Neural cell (in vitro differentiated cells): Measurements from ENCODE around the gene CCDC154. TPM values are rescaled to one million over a fixed set of nuclear protein-coding genes. Genes with fewer than 3 reads are reported as not detected.
A peak's percentile ranks its signal among the peaks of the same experiment; 100 is the strongest.

Experiments used
- H2AFZ ChIP-seq: fragments of 200-600, 300-800 bp; sonication (generic), shearing (Covaris generic); 2 replicates; pipeline ENCODE4 v1.6.0; 2014; ENCODE audit warnings: low read depth, mild to moderate bottlenecking, antibody characterized with exemption, low read length, moderate library complexity
- H3F3A ChIP-seq: fragments of 200-600 bp; shearing (Covaris generic); 2 replicates; pipeline ENCODE4 v1.6.1; 2016; ENCODE audit warnings: mild to moderate bottlenecking, moderate library complexity, mixed read lengths, antibody characterized with exemption, low read length; ENCODE audit not compliant: insufficient read depth, poor library complexity, severe bottlenecking
- H3K27ac ChIP-seq: fragments of 200-600, 300-800 bp; sonication (generic), shearing (Covaris generic); 2 replicates; pipeline ENCODE4 v1.5.1; 2014; ENCODE audit warnings: mild to moderate bottlenecking, low read length, moderate library complexity
- H3K27me3 ChIP-seq: fragments of 300-800, 200-600 bp; sonication (generic), shearing (Covaris generic); 2 replicates; pipeline ENCODE4 v1.6.0; 2014; ENCODE audit warnings: mild to moderate bottlenecking, low read depth, low read length, moderate library complexity; ENCODE audit not compliant: insufficient read depth
- H3K36me3 ChIP-seq: fragments of 300-800, 200-600 bp; sonication (generic), shearing (Covaris generic); 2 replicates; pipeline ENCODE4 v1.5.1; 2014; ENCODE audit warnings: mild to moderate bottlenecking, antibody characterized with exemption, low read length, moderate library complexity; ENCODE audit not compliant: insufficient read depth
- H3K4me2 ChIP-seq: fragments of 300-800, 200-600 bp; sonication (generic), shearing (Covaris generic); 2 replicates; pipeline ENCODE4 v1.6.0; 2014; ENCODE audit warnings: mild to moderate bottlenecking, low read length
- H3K4me3 ChIP-seq: fragments of 300-800, 200-600 bp; sonication (generic), shearing (Covaris generic); 2 replicates; pipeline ENCODE4 v1.5.1; 2014; ENCODE audit warnings: mild to moderate bottlenecking, low read length, moderate library complexity
- H3K79me2 ChIP-seq: fragments of 200-600 bp; shearing (Covaris generic); replicated peaks from 2 replicates; pipeline ENCODE4 v1.6.0; 2014; ENCODE audit warnings: mild to moderate bottlenecking, low read length, moderate library complexity; ENCODE audit not compliant: insufficient read depth
- H3K9ac ChIP-seq: fragments of 300-800, 200-600 bp; sonication (generic), shearing (Covaris generic); 2 replicates; pipeline ENCODE4 v1.6.1; 2016; ENCODE audit warnings: mild to moderate bottlenecking, low read length, mixed read lengths
- H3K9me2 ChIP-seq: fragments of 200-600 bp; shearing (Covaris generic); 2 replicates; pipeline ENCODE4 v1.6.1; 2016; ENCODE audit warnings: mild to moderate bottlenecking, low read length, mixed read lengths; ENCODE audit not compliant: insufficient read depth
- H3K9me3 ChIP-seq: fragments of 200-600, 300-800 bp; sonication (generic), shearing (Covaris generic); 2 replicates; pipeline ENCODE4 v1.6.1; 2016; ENCODE audit warnings: mild to moderate bottlenecking, mixed run types, low read length, moderate library complexity, mixed read lengths
- H4K20me1 ChIP-seq: fragments of 200-600 bp; shearing (Covaris generic); 2 replicates; pipeline ENCODE4 v1.6.1; 2016; ENCODE audit warnings: mild to moderate bottlenecking, mixed run types; ENCODE audit not compliant: insufficient read depth
- CTCF ChIP-seq: fragments of 450-650 bp; IDR thresholded peaks from 2 replicates; pipeline ENCODE4 v1.5.1; 2014; ENCODE audit warnings: antibody characterized with exemption, mild to moderate bottlenecking, moderate library complexity; ENCODE audit not compliant: poor library complexity, severe bottlenecking
- EP300 ChIP-seq: fragments of 450-650 bp; conservative IDR thresholded peaks from 2 replicates; pipeline ENCODE4 v1.6.1; 2014; ENCODE audit warnings: antibody characterized with exemption, mild to moderate bottlenecking, moderate library complexity; ENCODE audit not compliant: poor library complexity, severe bottlenecking
- EZH2 ChIP-seq: fragments of 200-600, 300-800 bp; shearing (Covaris generic), sonication (generic); IDR thresholded peaks from 2 replicates; pipeline ENCODE4 v1.6.1; 2014; ENCODE audit warnings: antibody characterized with exemption, low read length, borderline replicate concordance, mild to moderate bottlenecking; ENCODE audit not compliant: insufficient read depth, poor library complexity, severe bottlenecking
- MXI1 ChIP-seq: fragments of 450-650 bp; conservative IDR thresholded peaks from 2 replicates; pipeline ENCODE4 v1.6.1; 2014; ENCODE audit warnings: antibody characterized with exemption, mild to moderate bottlenecking; ENCODE audit not compliant: poor library complexity, severe bottlenecking
- POLR2AphosphoS5 ChIP-seq: IDR thresholded peaks from 2 replicates; pipeline ENCODE4 v1.6.1; 2012
- RAD21 ChIP-seq: fragments of 450-650 bp; conservative IDR thresholded peaks from 2 replicates; pipeline ENCODE4 v1.6.1; 2014; ENCODE audit warnings: antibody characterized with exemption, mild to moderate bottlenecking, moderate library complexity
- REST ChIP-seq: IDR thresholded peaks from 2 replicates; pipeline ENCODE4 v1.6.1; 2012; ENCODE audit warnings: borderline replicate concordance
- SMC3 ChIP-seq: fragments of 450-650 bp; conservative IDR thresholded peaks from 2 replicates; pipeline ENCODE4 v1.6.1; 2014; ENCODE audit warnings: antibody characterized with exemption, mild to moderate bottlenecking, moderate library complexity; ENCODE audit not compliant: poor library complexity
- TAF1 ChIP-seq: IDR thresholded peaks from 2 replicates; pipeline ENCODE4 v1.6.1; 2012; ENCODE audit warnings: low read depth
- polyA minus RNA-seq: library from RNA; depleted of rRNA, polyadenylated mRNA; stranded (reverse); fragments of >200 nt; gene quantifications from 2 replicates; pipeline ENCODE4 v1.2.3, GENCODE V29; 2014
- polyA plus RNA-seq: library from polyadenylated mRNA; depleted of rRNA; stranded (reverse); fragments of >200 nt; gene quantifications from 2 replicates; pipeline ENCODE4 v1.2.3, GENCODE V29; 2014

CCDC154 gene
- 3.1 and 3.3 TPM in 2 replicates for polyA plus RNA-seq
- 0.23 and 0.49 TPM in 2 replicates for polyA minus RNA-seq

- no peaks in the 10 kb centered on the region for H3F3A ChIP-seq
- H3K9me3 ChIP-seq = no peaks in the 10 kb centered on the region
- no peaks in the 10 kb centered on the region for H3K27me3 ChIP-seq
- no peak within 1 kb of the TSS for H3K4me2 ChIP-seq
- H3K4me3 ChIP-seq = no peak within 1 kb of the TSS
- no peak within 1 kb of the TSS for H3K27ac ChIP-seq
- no peaks in the 10 kb centered on the region for H3K9me2 ChIP-seq
- no peaks in the 10 kb centered on the region for H3K79me2 ChIP-seq
- TF ChIP-seq EZH2 (no peak), POLR2AphosphoS5 (no peak), REST (no peak), CTCF (no peak), TAF1 (no peak), EP300 (no peak), SMC3 (no peak), MXI1 (no peak), RAD21 (no peak)
- no peaks in the 10 kb centered on the region for H3K36me3 ChIP-seq
- H3K9ac ChIP-seq = no peak within 1 kb of the TSS
- H2AFZ ChIP-seq = no peak within 1 kb of the TSS
- no peaks in the 10 kb centered on the region for H4K20me1 ChIP-seq
Observed at GRCh38 chr16:1443980-1444729, at the start of gene CCDC154. CCDC154 (minus strand) TSS chr16:1444556; CDS start chr16:1444322, 234 bp downstream.

GRCh38 chr16:1493746-1494094 is 49.4 kb upstream of the CCDC154 start:
- no peaks in the 10 kb centered on the region for H3K9me3 ChIP-seq
- peak; percentile 30 for TF ChIP-seq MXI1
- no peak for TF ChIP-seq TAF1
- H2AFZ ChIP-seq = peak overlapping the region; percentile 45
- H3K27ac ChIP-seq = peak overlapping the region; percentile 61
- peak overlapping the region; percentile 85 for H3K9ac ChIP-seq
- H3K79me2 ChIP-seq = no peaks in the 10 kb centered on the region
- peak overlapping the region; percentile 55 for H3K4me2 ChIP-seq
- no peaks in the 10 kb centered on the region for H3K27me3 ChIP-seq
- H3K4me3 ChIP-seq = peak overlapping the region; percentile 92
- H3K36me3 ChIP-seq = no peaks in the 10 kb centered on the region
- no peaks in the 10 kb centered on the region for H4K20me1 ChIP-seq
- no peaks in the 10 kb centered on the region for H3F3A ChIP-seq
- H3K9me2 ChIP-seq = no peaks in the 10 kb centered on the region
